Measurements from ENCODE around the gene TLX3. TPM values are rescaled to one million over a fixed set of nuclear protein-coding genes. Genes with fewer than 3 reads are reported as not detected.
"Not testable (repeated sequence)": the region's sequence is repeated elsewhere in the genome, so short reads cannot be mapped to it uniquely, and the experiment has no call there.

The TLX3 gene
- total RNA-seq, 1 experiment from 2014 or later, result not detected

DNA sequence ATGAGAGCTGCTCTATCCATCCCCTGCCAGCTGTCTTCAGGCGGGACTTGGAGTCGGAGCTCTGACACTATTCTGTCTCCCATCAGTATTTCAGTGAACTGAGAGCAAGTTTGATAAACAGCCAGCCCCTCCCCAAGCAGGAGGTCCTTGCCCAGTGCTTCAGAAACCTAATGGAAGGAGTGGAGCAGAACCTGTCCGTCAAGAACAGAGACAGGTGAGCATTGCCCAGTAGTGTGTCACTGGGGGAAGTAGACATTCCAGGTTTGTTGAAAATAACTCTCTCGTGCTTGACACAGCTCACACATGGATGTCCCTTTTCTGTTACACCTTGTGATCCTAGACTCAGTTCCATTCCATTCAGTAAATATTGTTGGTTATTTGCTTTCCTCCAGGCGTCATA, 13.2 kb upstream of the TLX3 start:
- CTCF ChIA-PET, result interaction anchor here (0.6 kb wide), 1 partner anchor 9 kb away, joined by 3 read pairs; no protein-coding TSS in a partner anchor
- TF ChIP-seq, protein P1, sequence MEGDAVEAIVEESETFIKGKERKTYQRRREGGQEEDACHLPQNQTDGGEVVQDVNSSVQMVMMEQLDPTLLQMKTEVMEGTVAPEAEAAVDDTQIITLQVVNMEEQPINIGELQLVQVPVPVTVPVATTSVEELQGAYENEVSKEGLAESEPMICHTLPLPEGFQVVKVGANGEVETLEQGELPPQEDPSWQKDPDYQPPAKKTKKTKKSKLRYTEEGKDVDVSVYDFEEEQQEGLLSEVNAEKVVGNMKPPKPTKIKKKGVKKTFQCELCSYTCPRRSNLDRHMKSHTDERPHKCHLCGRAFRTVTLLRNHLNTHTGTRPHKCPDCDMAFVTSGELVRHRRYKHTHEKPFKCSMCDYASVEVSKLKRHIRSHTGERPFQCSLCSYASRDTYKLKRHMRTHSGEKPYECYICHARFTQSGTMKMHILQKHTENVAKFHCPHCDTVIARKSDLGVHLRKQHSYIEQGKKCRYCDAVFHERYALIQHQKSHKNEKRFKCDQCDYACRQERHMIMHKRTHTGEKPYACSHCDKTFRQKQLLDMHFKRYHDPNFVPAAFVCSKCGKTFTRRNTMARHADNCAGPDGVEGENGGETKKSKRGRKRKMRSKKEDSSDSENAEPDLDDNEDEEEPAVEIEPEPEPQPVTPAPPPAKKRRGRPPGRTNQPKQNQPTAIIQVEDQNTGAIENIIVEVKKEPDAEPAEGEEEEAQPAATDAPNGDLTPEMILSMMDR (IDR thresholded peaks at IDR 0.05; ENCODE audit: unreplicated experiment), result no peak
- Mint-ChIP-seq H3K4me1 (ENCODE audit: insufficient read depth, unreplicated experiment) (no peaks in the 10 kb centered on the region), H3K9me3 (ENCODE audit: unreplicated experiment) (no peaks in the 10 kb centered on the region), H3K36me3 (ENCODE audit: insufficient read depth, unreplicated experiment) (peaks cover 10% of the 10 kb centered on the region), H3K27ac (ENCODE audit: low read depth, unreplicated experiment) (no peak overlapping the region), H3K4me3 (ENCODE audit: unreplicated experiment) (no peak overlapping the region), H3K27me3 (ENCODE audit: insufficient read depth, unreplicated experiment) (no peaks in the 10 kb centered on the region)
- BruUV-seq (replicated peaks), result no TSS peak
- intact Hi-C loops (cut with micrococcal nuclease), result no loop called here
- POLR2A ChIA-PET, result no interaction called here
- DNase-seq (ENCODE audit: unreplicated experiment), result no peak

GRCh38 chr5:171297941-171298340, 11.1 kb upstream of the TLX3 start:
- H3K36me3 Mint-ChIP-seq (ENCODE audit: insufficient read depth, unreplicated experiment); DNase-seq (ENCODE audit: unreplicated experiment); H3K4me3 Mint-ChIP-seq (ENCODE audit: unreplicated experiment); H3K27me3 Mint-ChIP-seq (ENCODE audit: insufficient read depth, unreplicated experiment); H3K9me3 Mint-ChIP-seq (ENCODE audit: unreplicated experiment); BruUV-seq (replicated peaks); H3K4me1 Mint-ChIP-seq (ENCODE audit: insufficient read depth, unreplicated experiment); H3K27ac Mint-ChIP-seq (ENCODE audit: low read depth, unreplicated experiment); POLR2A ChIA-PET; intact Hi-C loops (cut with micrococcal nuclease): not testable (repeated sequence)
- CTCF ChIA-PET, result interaction anchor here (0.7 kb wide), 1 partner anchor 89 kb away, joined by 3 read pairs; no protein-coding TSS in a partner anchor

GRCh38 chr5:171299228-171299627, 9.8 kb upstream of the TLX3 start:
- intact Hi-C loops (cut with micrococcal nuclease), result no loop called here
- Mint-ChIP-seq H3K27ac (ENCODE audit: low read depth, unreplicated experiment) (no peak overlapping the region), H3K4me3 (ENCODE audit: unreplicated experiment) (no peak overlapping the region), H3K36me3 (ENCODE audit: insufficient read depth, unreplicated experiment) (peaks cover 12% of the 10 kb centered on the region), H3K9me3 (ENCODE audit: unreplicated experiment) (no peaks in the 10 kb centered on the region), H3K27me3 (ENCODE audit: insufficient read depth, unreplicated experiment) (no peaks in the 10 kb centered on the region), H3K4me1 (ENCODE audit: insufficient read depth, unreplicated experiment) (no peaks in the 10 kb centered on the region)
- POLR2A ChIA-PET, result interaction anchor here (0.7 kb wide), 1 partner anchor 38 kb away, joined by 3 read pairs; no protein-coding TSS in a partner anchor
- BruUV-seq (replicated peaks), result no TSS peak
- CTCF ChIA-PET, result no interaction called here
- TF ChIP-seq, protein P1 (IDR thresholded peaks at IDR 0.05; ENCODE audit: unreplicated experiment), result no peak
- DNase-seq (ENCODE audit: unreplicated experiment), result no peak

- ChIA-PET CTCF (no interaction called here), POLR2A (interaction anchor here (0.7 kb wide), 1 partner anchor 38 kb away, joined by 3 read pairs; no protein-coding TSS in a partner anchor)
- Mint-ChIP-seq H3K9me3 (ENCODE audit: unreplicated experiment) (no peaks in the 10 kb centered on the region), H3K36me3 (ENCODE audit: insufficient read depth, unreplicated experiment) (peaks cover 6% of the 10 kb centered on the region), H3K4me3 (ENCODE audit: unreplicated experiment) (no peak overlapping the region), H3K4me1 (ENCODE audit: insufficient read depth, unreplicated experiment) (no peaks in the 10 kb centered on the region), H3K27ac (ENCODE audit: low read depth, unreplicated experiment) (no peak overlapping the region), H3K27me3 (ENCODE audit: insufficient read depth, unreplicated experiment) (no peaks in the 10 kb centered on the region)
- DNase-seq (ENCODE audit: unreplicated experiment), result no peak
- intact Hi-C loops (cut with micrococcal nuclease), result no loop called here
- TF ChIP-seq, protein P1 (IDR thresholded peaks at IDR 0.05; ENCODE audit: unreplicated experiment), result no peak
- no TSS peak for BruUV-seq (replicated peaks)
Observed at GRCh38 chr5:171299851-171300250, 9.2 kb upstream of the TLX3 start.

DNA sequence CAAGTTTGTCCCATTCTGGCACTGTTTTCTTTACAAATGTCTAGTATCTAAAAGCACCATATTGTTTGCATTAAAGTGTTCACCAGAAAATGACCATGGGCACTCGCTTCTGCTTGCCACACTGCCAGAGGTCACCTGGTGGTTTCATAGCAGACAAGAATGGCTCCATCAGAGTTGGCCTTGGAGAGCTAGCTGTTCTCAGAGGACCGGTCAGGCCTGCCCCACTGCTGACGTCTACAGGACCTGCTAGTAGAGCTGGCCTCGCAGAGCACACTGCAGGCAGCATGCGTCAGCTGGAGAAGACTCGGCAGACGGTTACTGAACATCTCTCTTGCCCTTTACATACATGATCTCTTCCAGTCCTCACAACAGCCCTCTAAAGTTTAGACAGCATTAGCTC, 8.7 kb upstream of the TLX3 start:
- Mint-ChIP-seq H3K9me3 (ENCODE audit: unreplicated experiment) (no peaks in the 10 kb centered on the region), H3K27ac (ENCODE audit: low read depth, unreplicated experiment) (no peak overlapping the region), H3K36me3 (ENCODE audit: insufficient read depth, unreplicated experiment) (peaks cover 6% of the 10 kb centered on the region), H3K4me1 (ENCODE audit: insufficient read depth, unreplicated experiment) (no peaks in the 10 kb centered on the region), H3K27me3 (ENCODE audit: insufficient read depth, unreplicated experiment) (no peaks in the 10 kb centered on the region), H3K4me3 (ENCODE audit: unreplicated experiment) (no peak overlapping the region)
- BruUV-seq (replicated peaks), result no TSS peak
- DNase-seq (ENCODE audit: unreplicated experiment), result no peak
- ChIA-PET CTCF (no interaction called here), POLR2A (interaction anchor here (1.0 kb wide), 1 partner anchor 8 kb away, joined by 3 read pairs; no protein-coding TSS in a partner anchor)
- TF ChIP-seq, protein P1 (IDR thresholded peaks at IDR 0.05; ENCODE audit: unreplicated experiment), result no peak
- intact Hi-C loops (cut with micrococcal nuclease), result no loop called here
